ENCODE results near the gene TTBK1. TPM values are rescaled to one million over a fixed set of nuclear protein-coding genes. Genes with fewer than 3 reads are reported as not detected.
A peak's percentile ranks its signal among the peaks of the same experiment; 100 is the strongest.

Gene TTBK1
- total RNA-seq (0.07 TPM in 2 replicates), polyA plus RNA-seq (not detected in 2 replicates), polyA minus RNA-seq (0.07 and 0.17 TPM in 2 replicates)
- 0.02 TPM for total RNA-seq (2013)

- no peak within 1 kb of the TSS for H3K4me3 ChIP-seq (ENCODE audit: control extremely low read depth in 1 of 5, extremely low read depth in 1 of 5, insufficient read depth in 1 of 5, low read depth in 2 of 5, low read length in 4 of 5)
- no peaks in the 10 kb centered on the region for H3K36me3 ChIP-seq (replicated peaks in 1 of 2; ENCODE audit: control extremely low read depth in 1 of 2, control insufficient read depth in 1 of 2, extremely low read depth in 1 of 2, insufficient read depth in 2 of 2, low read length in 1 of 2)
- no peaks in the 10 kb centered on the region for H3K79me2 ChIP-seq (ENCODE audit: control insufficient read depth, insufficient read depth, low read length)
- H3K9ac ChIP-seq (ENCODE audit: low read length), result no peak within 1 kb of the TSS
- ATAC-seq (ENCODE audit: low read depth) (no peak), DNase-seq (peak; percentile 55)
- TF ChIP-seq EZH2 (IDR thresholded peaks at IDR 0.05; ENCODE audit: borderline replicate concordance, insufficient read depth, low read depth, low read length, poor library complexity, severe bottlenecking), result peak; percentile 31
- TF ChIP-seq CTCF (IDR thresholded peaks at IDR 0.05), result no peak
- H3K4me1 Mint-ChIP-seq, result peaks cover 16% of the 10 kb centered on the region
- peaks cover 19 to 21% of the 10 kb centered on the region in 2 donors for H3K4me1 ChIP-seq (ENCODE audit: control insufficient read depth in 2 of 2, insufficient read depth in 2 of 2, low read length in 2 of 2)
- H3K27me3 Mint-ChIP-seq, result peaks cover 36% of the 10 kb centered on the region
- peaks cover 0 to 66% (median 37%) of the 10 kb centered on the region in 4 experiments for H3K27me3 ChIP-seq (replicated peaks in 1 of 4; ENCODE audit: control extremely low read depth in 1 of 4, control insufficient read depth in 3 of 4, insufficient read depth in 4 of 4, low read length in 3 of 4)
- H3K4me2 ChIP-seq (replicated peaks; ENCODE audit: low read depth, low read length, poor library complexity, severe bottlenecking), result peak within 1 kb of the TSS; percentile 34
- no peak within 1 kb of the TSS for H3K4me3 Mint-ChIP-seq
- intact Hi-C loops (cut with micrococcal nuclease), result no loop called here
- no peak within 1 kb of the TSS for H3K27ac Mint-ChIP-seq
- H3K27ac ChIP-seq (ENCODE audit: low read length in 2 of 2), result no peak within 1 kb of the TSS
- 13% methylated on average over 47 of the region's 47 CpGs for WGBS (ENCODE audit: insufficient coverage)
- peaks cover 0 to 11% (median 2%) of the 10 kb centered on the region in 3 donors for H3K9me3 ChIP-seq (ENCODE audit: control extremely low read depth in 1 of 3, control insufficient read depth in 2 of 3, insufficient read depth in 1 of 3, low read length in 2 of 3)
- POLR2A ChIA-PET, result no interaction called here
- CTCF ChIA-PET, result interaction anchor here (1.1 kb wide), 1 partner anchor 13 kb away, joined by 3 read pairs; no protein-coding TSS in a partner anchor
- H4K20me1 ChIP-seq (ENCODE audit: control insufficient read depth, insufficient read depth, low read length, poor library complexity, severe bottlenecking), result no peaks in the 10 kb centered on the region
- no peak within 1 kb of the TSS for H2AFZ ChIP-seq (ENCODE audit: insufficient read depth, low read depth, low read length, poor library complexity, severe bottlenecking)
- peaks cover 4% of the 10 kb centered on the region for H3K9me3 Mint-ChIP-seq (ENCODE audit: insufficient read depth)
These were observed at the start of gene TTBK1 for GRCh38 chr6:43242908-43243663. Gene TTBK1 (plus strand): TSS chr6:43243481. CDS start chr6:43246661, 3,180 bp downstream.

- Mint-ChIP-seq H3K4me1 (peaks cover 3% of the 10 kb centered on the region), H3K27ac (no peak overlapping the region), H3K4me3 (no peak overlapping the region), H3K27me3 (no peaks in the 10 kb centered on the region), H3K9me3 (ENCODE audit: insufficient read depth) (no peaks in the 10 kb centered on the region)
- Histone ChIP-seq H3K27me3 (replicated peaks in 1 of 4; ENCODE audit: control extremely low read depth in 1 of 4, control insufficient read depth in 3 of 4, insufficient read depth in 4 of 4, low read length in 3 of 4) (no peaks in the 10 kb centered on the region), H3K36me3 (replicated peaks in 1 of 2; ENCODE audit: control extremely low read depth in 1 of 2, control insufficient read depth in 1 of 2, extremely low read depth in 1 of 2, insufficient read depth in 2 of 2, low read length in 1 of 2) (peaks cover 0 to 53% of the 10 kb centered on the region in 2 experiments), H3K4me1 (ENCODE audit: control insufficient read depth in 2 of 2, insufficient read depth in 2 of 2, low read length in 2 of 2) (no peaks in the 10 kb centered on the region), H3K9me3 (ENCODE audit: control extremely low read depth in 1 of 3, control insufficient read depth in 2 of 3, insufficient read depth in 1 of 3, low read length in 2 of 3) (no peaks in the 10 kb centered on the region), H3K9ac (ENCODE audit: low read length) (no peak overlapping the region), H3K4me2 (replicated peaks; ENCODE audit: low read depth, low read length, poor library complexity, severe bottlenecking) (no peak overlapping the region), H3K4me3 (ENCODE audit: control extremely low read depth in 1 of 5, extremely low read depth in 1 of 5, insufficient read depth in 1 of 5, low read depth in 2 of 5, low read length in 4 of 5) (no peak overlapping the region), H2AFZ (ENCODE audit: insufficient read depth, low read depth, low read length, poor library complexity, severe bottlenecking) (no peak overlapping the region), H3K79me2 (ENCODE audit: control insufficient read depth, insufficient read depth, low read length) (peaks cover 11% of the 10 kb centered on the region), H3K27ac (ENCODE audit: low read length in 2 of 2) (no peak overlapping the region), H4K20me1 (ENCODE audit: control insufficient read depth, insufficient read depth, low read length, poor library complexity, severe bottlenecking) (no peaks in the 10 kb centered on the region)
- DNase-seq, result no peak
- CTCF ChIA-PET, result no interaction called here
- TF ChIP-seq EZH2 (IDR thresholded peaks at IDR 0.05; ENCODE audit: borderline replicate concordance, insufficient read depth, low read depth, low read length, poor library complexity, severe bottlenecking) (no peak), CTCF (IDR thresholded peaks at IDR 0.05) (no peak)
- POLR2A ChIA-PET, result no interaction called here
- WGBS (ENCODE audit: insufficient coverage), result 100% methylated on average over 5 of the region's 5 CpGs
- no peak for ATAC-seq (ENCODE audit: low read depth)
- intact Hi-C loops (cut with micrococcal nuclease), result no loop called here
These were observed 49.4 kb upstream of the TTBK1 start for GRCh38 chr6:43193929-43194328.

Data from B cell (primary cell).